AG04449 (cell line): ENCODE measurements around the gene CERKL.

Experiments
- CTCF ChIA-PET: fragments of 350-600 bp; formaldehyde crosslinking; extraction: SDS; loops from one replicate; lab custom pipeline; 2021; ENCODE audit warnings: antibody characterized with exemption; lab: Yijun Ruan, JAX
- POLR2A ChIA-PET: fragments of 400-600, 350-600 bp; formaldehyde crosslinking; extraction: SDS; loops from one replicate; lab custom pipeline; 2020; ENCODE audit warnings: antibody characterized with exemption, inconsistent platforms; lab: Yijun Ruan, JAX
- DNase-seq: peaks from one replicate; pipeline ENCODE4 v3.0.0-alpha.2; 2010; ENCODE audit warnings: low read depth, low spot score
- H3K4me3 ChIP-seq: 2 replicates; pipeline ENCODE4 v1.5.1; 2011; ENCODE audit warnings: low read depth, mild to moderate bottlenecking, control low read depth, low read length
- CTCF ChIP-seq: IDR thresholded peaks from one replicate; pipeline ENCODE4 v1.5.1; 2011; ENCODE audit warnings: mild to moderate bottlenecking, moderate library complexity, low read length, control low read depth, inconsistent platforms; ENCODE audit not compliant: insufficient read depth; ENCODE audit errors: missing control alignments

The CERKL gene

GRCh38 chr2:181690860-181691259, 34.0 kb upstream of the CERKL start:
- ChIA-PET POLR2A (no interaction called here), CTCF (no interaction called here)
- no peak for TF ChIP-seq CTCF
- no peak overlapping the region for H3K4me3 ChIP-seq
- DNase-seq: no peak

GRCh38 chr2:181686576-181687185, 29.8 kb upstream of the CERKL start:
- POLR2A ChIA-PET: no interaction called here
- CTCF ChIA-PET: interaction anchor here (1.6 kb wide), 1 partner anchor 582 kb away, joined by 3 read pairs; no protein-coding TSS in a partner anchor

GRCh38 chr2:181685150-181685688, 28.3 kb upstream of the CERKL start:
- TF ChIP-seq CTCF: no peak
- POLR2A ChIA-PET: no interaction called here

More at GRCh38 chr2:181686576-181687185, 29.8 kb upstream of the CERKL start:
- no peak overlapping the region for H3K4me3 ChIP-seq
- no peak for DNase-seq
- no peak for TF ChIP-seq CTCF

GRCh38 chr2:181684454-181685149, 27.7 kb upstream of the CERKL start:
- H3K4me3 ChIP-seq: no peak overlapping the region
- DNase-seq: no peak
- POLR2A ChIA-PET: no interaction called here
- TF ChIP-seq CTCF: no peak
- CTCF ChIA-PET: no interaction called here

More at GRCh38 chr2:181685150-181685688, 28.3 kb upstream of the CERKL start:
- CTCF ChIA-PET: interaction anchor here (1.6 kb wide), 1 partner anchor 581 kb away, joined by 3 read pairs; no protein-coding TSS in a partner anchor
- no peak overlapping the region for H3K4me3 ChIP-seq
- DNase-seq: no peak

GRCh38 chr2:181683518-181684453, 26.9 kb upstream of the CERKL start:
- TF ChIP-seq CTCF: no peak
- POLR2A ChIA-PET: no interaction called here
- no peak for DNase-seq
- peak overlapping the region; percentile 15 for H3K4me3 ChIP-seq
- CTCF ChIA-PET: no interaction called here
